H1 (cell line): ENCODE results near the gene APLP2.

Experiments used
- CTBP2 ChIP-seq: IDR thresholded peaks from 2 replicates; pipeline ENCODE4 v1.7.0; 2011; ENCODE audit warnings: borderline replicate concordance, mild to moderate bottlenecking, moderate library complexity, mixed read lengths, low read length; ENCODE audit not compliant: insufficient read depth, insufficient read length
- CTCF ChIP-seq, 3 experiments: IDR thresholded peaks; 1 replicate in 2 of 3; 2 replicates in 1 of 3; pipeline versions ENCODE4 v1.5.1 to v1.6.1; 2011; ENCODE audit warnings: low read length in 3 of 3, mild to moderate bottlenecking in 3 of 3, inconsistent platforms in 2 of 3, low read depth in 1 of 3, moderate library complexity in 1 of 3; ENCODE audit not compliant: insufficient read depth in 1 of 3; ENCODE audit errors: control extremely low read depth in 1 of 3
- NRF1 ChIP-seq: IDR thresholded peaks from 2 replicates; pipeline ENCODE4 v1.6.1; 2011; ENCODE audit warnings: mild to moderate bottlenecking, low read depth, low read length, improper control_type of control experiment
- POLR2A ChIP-seq, 2 experiments: IDR thresholded peaks; 1 replicate in 1 of 2; 2 replicates in 1 of 2; pipeline ENCODE4 v1.6.1; 2011; ENCODE audit warnings: low read depth in 2 of 2, low read length in 2 of 2, mild to moderate bottlenecking in 2 of 2; ENCODE audit errors: control extremely low read depth in 1 of 2
- RFX5 ChIP-seq: IDR thresholded peaks from 2 replicates; pipeline ENCODE4 v1.6.1; 2011; ENCODE audit warnings: low read depth, low read length, improper control_type of control experiment, borderline replicate concordance
- SP4 ChIP-seq: IDR thresholded peaks from 2 replicates; pipeline ENCODE4 v1.6.1; 2012; ENCODE audit warnings: low read length, inconsistent platforms

DNA sequence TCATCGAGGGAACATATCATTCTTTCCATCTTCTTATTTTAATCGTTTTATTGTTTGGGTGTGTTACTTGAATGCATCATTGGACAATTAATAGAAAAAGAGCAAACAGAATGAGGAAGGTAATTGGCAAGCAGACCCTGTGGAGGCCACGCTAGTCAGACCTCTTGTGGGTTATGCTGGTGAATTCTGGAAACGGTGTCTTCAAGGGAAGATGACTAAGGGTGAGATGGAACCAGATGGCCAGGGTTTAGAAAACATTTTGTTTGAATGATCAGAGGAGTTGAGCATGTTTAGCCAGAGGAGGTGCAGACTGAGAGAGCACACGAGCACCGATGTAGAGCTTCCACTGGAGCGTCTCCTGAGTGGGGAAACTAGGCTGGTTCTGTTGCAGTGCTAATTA lies 98.4 kb downstream of the APLP2 start:
- TF ChIP-seq POLR2A (IDR thresholded peaks at IDR 0.05; ENCODE audit: control extremely low read depth in 1 of 2, low read depth in 2 of 2, low read length in 2 of 2) (no peak), CTCF (IDR thresholded peaks at IDR 0.05; ENCODE audit: control extremely low read depth in 1 of 3, insufficient read depth in 1 of 3, low read depth in 1 of 3, low read length in 3 of 3) (no peak), NRF1 (no peak), RFX5 (no peak), SP4 (no peak), CTBP2 (no peak)
